Heart left ventricle (tissue), 13 donors: Measurements from ENCODE around the gene MYO1E.

ENCODE experiments used
- CTCF ChIP-seq, 12 donors: fragments of 200-600 bp; sonication (generic) in 4 of 12; IDR thresholded peaks; one replicate each; pipeline versions ENCODE4 v1.5.0 to v1.8.0; 2018 to 2022; ENCODE audit warnings: antibody characterized with exemption in 12 of 12, mild to moderate bottlenecking in 5 of 12
- POLR2A ChIP-seq, 2 donors: fragments of 450-650 bp; IDR thresholded peaks; one replicate each; pipeline ENCODE4 v1.6.1; 2017; ENCODE audit warnings: antibody characterized with exemption in 2 of 2, mild to moderate bottlenecking in 2 of 2, moderate library complexity in 2 of 2
- donor health status: ischemic (EF 13 %, LVEDD 7.1; RV severe dilation, severe dysfunction).
- donor health status: DM: no; HTN: yes; CAD: no.
- donor health status: DM: no; HTN: no; CAD: no.
- donor health status: ischemic (EF 25% LVEDD 6.9; RV normal size, moderate dysfunction).
- donor health status: ischemic (EF 25% LVEDD 5.7; RV mildly dilated, moderate dysfunction).
- donor health status: ischemic (EF 35%, LVEDD 5.7; RV mildly dilated, moderate dysfunction).
- donor health status: nonischemic (EF 11% LVEDD 7.7; RV severe dilation, severe dysfunction).
- donor health status: DM: yes; HTN: yes; CAD: no.
- donor health status: PGD.
- donor health status: ischemic (EF 29% LVEDD 5.4; RV normal size, mild dysfunction).
- donor health status: nonischemic (EF 23%, LVEDD 6.1; RV moderate dilation, normal function).

GRCh38 chr15:59194639-59195325 lies 177.9 kb downstream of the MYO1E start:
- TF ChIP-seq CTCF (IDR thresholded peaks at IDR 0.05) (no peak), POLR2A (IDR thresholded peaks at IDR 0.05) (no peak)
